ENCODE measurements around the gene C9orf40.

DNA sequence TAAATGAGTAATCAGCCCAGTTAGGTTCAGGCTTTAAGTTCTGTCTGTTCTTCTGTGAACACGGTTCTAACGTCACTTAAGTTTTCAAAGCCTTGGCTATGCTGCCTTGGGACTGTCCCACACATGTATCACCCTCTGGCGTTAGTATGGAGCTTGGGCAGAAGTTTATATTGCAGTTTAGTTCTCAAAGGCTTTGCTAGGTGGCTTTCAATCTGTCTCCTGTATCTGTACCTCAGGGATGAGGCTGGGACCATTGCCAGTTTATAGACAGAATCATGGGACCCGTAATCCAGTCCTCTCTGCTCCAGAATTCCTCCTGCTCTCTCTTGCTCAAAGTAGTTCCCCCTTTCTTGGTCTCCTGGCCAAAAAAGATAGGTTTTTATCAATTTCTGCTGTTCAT, 12.1 kb downstream of the C9orf40 start:
- TF ChIP-seq, protein P1, sequence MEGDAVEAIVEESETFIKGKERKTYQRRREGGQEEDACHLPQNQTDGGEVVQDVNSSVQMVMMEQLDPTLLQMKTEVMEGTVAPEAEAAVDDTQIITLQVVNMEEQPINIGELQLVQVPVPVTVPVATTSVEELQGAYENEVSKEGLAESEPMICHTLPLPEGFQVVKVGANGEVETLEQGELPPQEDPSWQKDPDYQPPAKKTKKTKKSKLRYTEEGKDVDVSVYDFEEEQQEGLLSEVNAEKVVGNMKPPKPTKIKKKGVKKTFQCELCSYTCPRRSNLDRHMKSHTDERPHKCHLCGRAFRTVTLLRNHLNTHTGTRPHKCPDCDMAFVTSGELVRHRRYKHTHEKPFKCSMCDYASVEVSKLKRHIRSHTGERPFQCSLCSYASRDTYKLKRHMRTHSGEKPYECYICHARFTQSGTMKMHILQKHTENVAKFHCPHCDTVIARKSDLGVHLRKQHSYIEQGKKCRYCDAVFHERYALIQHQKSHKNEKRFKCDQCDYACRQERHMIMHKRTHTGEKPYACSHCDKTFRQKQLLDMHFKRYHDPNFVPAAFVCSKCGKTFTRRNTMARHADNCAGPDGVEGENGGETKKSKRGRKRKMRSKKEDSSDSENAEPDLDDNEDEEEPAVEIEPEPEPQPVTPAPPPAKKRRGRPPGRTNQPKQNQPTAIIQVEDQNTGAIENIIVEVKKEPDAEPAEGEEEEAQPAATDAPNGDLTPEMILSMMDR (IDR thresholded peaks at IDR 0.05) = no peak
- TF ChIP-seq POLR2A (IDR thresholded peaks at IDR 0.05) = no peak

Data from esophagus squamous epithelium (tissue), 4 donors.